ENCODE results near the gene HAPSTR1.

DNA sequence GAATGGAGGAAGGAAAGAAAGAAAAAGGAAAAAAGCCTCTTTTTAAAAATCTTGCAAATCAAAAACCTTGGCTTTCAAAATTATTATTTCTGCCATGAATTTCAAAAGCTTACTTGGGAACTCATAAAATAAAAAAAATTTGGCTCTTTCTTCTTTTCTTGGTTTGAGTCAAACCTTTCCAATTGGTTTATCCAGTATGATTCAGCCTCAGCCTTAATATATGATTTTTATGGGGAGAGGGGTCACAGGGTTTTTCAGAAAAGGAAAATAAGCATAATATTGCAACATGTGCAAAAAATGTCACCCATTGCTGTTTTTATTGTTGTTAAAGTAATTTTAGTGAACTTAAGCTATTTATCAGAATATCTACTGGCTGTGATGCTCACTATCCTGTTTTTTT is 31.2 kb upstream of the HAPSTR1 start:
- TF ChIP-seq POLR2A (IDR thresholded peaks at IDR 0.05) (no peak), POLR2AphosphoS5 (IDR thresholded peaks at IDR 0.05) (peak in 1 of 4 donors; percentile 27), EP300 (IDR thresholded peaks at IDR 0.05) (no peak)
- TF ChIP-seq, protein P1, sequence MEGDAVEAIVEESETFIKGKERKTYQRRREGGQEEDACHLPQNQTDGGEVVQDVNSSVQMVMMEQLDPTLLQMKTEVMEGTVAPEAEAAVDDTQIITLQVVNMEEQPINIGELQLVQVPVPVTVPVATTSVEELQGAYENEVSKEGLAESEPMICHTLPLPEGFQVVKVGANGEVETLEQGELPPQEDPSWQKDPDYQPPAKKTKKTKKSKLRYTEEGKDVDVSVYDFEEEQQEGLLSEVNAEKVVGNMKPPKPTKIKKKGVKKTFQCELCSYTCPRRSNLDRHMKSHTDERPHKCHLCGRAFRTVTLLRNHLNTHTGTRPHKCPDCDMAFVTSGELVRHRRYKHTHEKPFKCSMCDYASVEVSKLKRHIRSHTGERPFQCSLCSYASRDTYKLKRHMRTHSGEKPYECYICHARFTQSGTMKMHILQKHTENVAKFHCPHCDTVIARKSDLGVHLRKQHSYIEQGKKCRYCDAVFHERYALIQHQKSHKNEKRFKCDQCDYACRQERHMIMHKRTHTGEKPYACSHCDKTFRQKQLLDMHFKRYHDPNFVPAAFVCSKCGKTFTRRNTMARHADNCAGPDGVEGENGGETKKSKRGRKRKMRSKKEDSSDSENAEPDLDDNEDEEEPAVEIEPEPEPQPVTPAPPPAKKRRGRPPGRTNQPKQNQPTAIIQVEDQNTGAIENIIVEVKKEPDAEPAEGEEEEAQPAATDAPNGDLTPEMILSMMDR (IDR thresholded peaks at IDR 0.05) = no peak
